Spinal cord (tissue), 10 donors: Measurements from ENCODE around the gene LSP1. TPM values are rescaled to one million over a fixed set of nuclear protein-coding genes. Genes with fewer than 3 reads are reported as not detected.

Source experiments
- DNase-seq, 6 donors: peaks; one replicate each; pipeline versions ENCODE4 v3.0.0 to v3.0.0-alpha.2; 2013 to 2015; ENCODE audit warnings: low spot score in 6 of 6, low read depth in 4 of 6
- H3K27ac ChIP-seq: one replicate; pipeline ENCODE4 v1.5.1; 2013; ENCODE audit warnings: low read depth, low read length, control low read depth
- H3K27me3 ChIP-seq: one replicate; pipeline ENCODE4 v1.6.1; 2013; ENCODE audit warnings: low read length; ENCODE audit not compliant: control insufficient read depth, insufficient read depth
- H3K36me3 ChIP-seq: one replicate; pipeline ENCODE4 v1.6.1; 2013; ENCODE audit warnings: low read length; ENCODE audit not compliant: control insufficient read depth, insufficient read depth
- H3K4me1 ChIP-seq: one replicate; pipeline ENCODE4 v1.6.1; 2013; ENCODE audit warnings: low read length; ENCODE audit not compliant: control insufficient read depth, insufficient read depth
- H3K4me3 ChIP-seq: one replicate; pipeline ENCODE4 v1.5.1; 2013; ENCODE audit warnings: low read depth, low read length, control low read depth
- H3K9me3 ChIP-seq: one replicate; pipeline ENCODE4 v1.6.1; 2013; ENCODE audit warnings: low read length; ENCODE audit not compliant: control insufficient read depth, insufficient read depth
- WGBS: methylation state at CpG from one replicate; pipeline ENCODE4 v1.1.5; 2013; ENCODE audit warnings: missing lambda C conversion rate; ENCODE audit not compliant: insufficient coverage; 5-methylcytosine and 5-hydroxymethylcytosine counted together
- polyA plus RNA-seq, 2 donors: library from polyadenylated mRNA; unstranded; fragments of 120-200 nt; gene quantifications; one replicate each; pipeline ENCODE4 v1.2.1, GENCODE V29; 2013; ENCODE audit not compliant: insufficient read length in 2 of 2
- total RNA-seq, 2 donors: library from RNA; depleted of rRNA in 1 of 2; stranded (reverse); fragments of 120-200 nt in 1 of 2; fragments of >200 nt in 1 of 2; gene quantifications; one replicate each; pipeline versions ENCODE4 v1.2.3 to v1.2.4, GENCODE V29; 2013 to 2014
- donor health status: healthy.

Gene LSP1
- total and polyA plus RNA-seq, 4 donors, result 2.1 to 10.6 (median 7.9) TPM

- Histone ChIP-seq H3K27ac (peak overlapping the region; percentile 77), H3K4me1 (peaks cover 14% of the 10 kb centered on the region), H3K36me3 (no peaks in the 10 kb centered on the region), H3K27me3 (no peaks in the 10 kb centered on the region), H3K9me3 (no peaks in the 10 kb centered on the region), H3K4me3 (no peak overlapping the region)
- no peak for DNase-seq
- WGBS, result 64% methylated on average over 20 of the region's 21 CpGs
Measured at GRCh38 chr11:1920909-1921573, 68.2 kb downstream of the LSP1 start.

- DNase-seq, result peak in 3 of 6 donors; percentile 4 to 69 (median 50)
- no peak overlapping the region for H3K4me3 ChIP-seq
- 44% methylated on average over 12 of the region's 18 CpGs for WGBS
Measured at GRCh38 chr11:1921574-1922141, 68.8 kb downstream of the LSP1 start.

GRCh38 chr11:1922481-1923081 lies 69.7 kb downstream of the LSP1 start:
- DNase-seq, result no peak
- H3K4me3 ChIP-seq, result no peak overlapping the region
- no peaks in the 10 kb centered on the region for H3K36me3 ChIP-seq
- H3K9me3 ChIP-seq, result no peaks in the 10 kb centered on the region
- WGBS, result 69% methylated on average over 5 of the region's 14 CpGs
- peaks cover 24% of the 10 kb centered on the region for H3K4me1 ChIP-seq
- no peaks in the 10 kb centered on the region for H3K27me3 ChIP-seq
- peak overlapping the region; percentile 83 for H3K27ac ChIP-seq

More at GRCh38 chr11:1921574-1922141, 68.8 kb downstream of the LSP1 start:
- Histone ChIP-seq H3K27me3 (no peaks in the 10 kb centered on the region), H3K4me1 (peaks cover 14% of the 10 kb centered on the region), H3K27ac (peak overlapping the region; percentile 83), H3K36me3 (no peaks in the 10 kb centered on the region), H3K9me3 (no peaks in the 10 kb centered on the region)

GRCh38 chr11:1923201-1923956 lies 70.5 kb downstream of the LSP1 start:
- 88% methylated on average over 12 of the region's 22 CpGs for WGBS
- no peaks in the 10 kb centered on the region for H3K27me3 ChIP-seq
- peaks cover 29% of the 10 kb centered on the region for H3K4me1 ChIP-seq
- DNase-seq, result no peak
- no peak overlapping the region for H3K27ac ChIP-seq
- H3K36me3 ChIP-seq, result no peaks in the 10 kb centered on the region
- no peak overlapping the region for H3K4me3 ChIP-seq
- no peaks in the 10 kb centered on the region for H3K9me3 ChIP-seq

GRCh38 chr11:1924181-1924580 lies 71.3 kb downstream of the LSP1 start:
- Histone ChIP-seq H3K4me3 (no peak overlapping the region), H3K9me3 (no peaks in the 10 kb centered on the region), H3K36me3 (no peaks in the 10 kb centered on the region), H3K27ac (no peak overlapping the region), H3K4me1 (peaks cover 29% of the 10 kb centered on the region), H3K27me3 (no peaks in the 10 kb centered on the region)
- 88% methylated on average over 17 of the region's 17 CpGs for WGBS
- no peak for DNase-seq

GRCh38 chr11:1924646-1925372 lies 71.9 kb downstream of the LSP1 start:
- Histone ChIP-seq H3K9me3 (no peaks in the 10 kb centered on the region), H3K4me3 (no peak overlapping the region), H3K4me1 (peaks cover 29% of the 10 kb centered on the region), H3K27ac (no peak overlapping the region), H3K27me3 (no peaks in the 10 kb centered on the region), H3K36me3 (no peaks in the 10 kb centered on the region)
- no peak for DNase-seq
- 76% methylated on average over 14 of the region's 21 CpGs for WGBS

- 91% methylated on average over 13 of the region's 23 CpGs for WGBS
- H3K4me1 ChIP-seq, result peaks cover 29% of the 10 kb centered on the region
- no peak overlapping the region for H3K27ac ChIP-seq
- no peaks in the 10 kb centered on the region for H3K36me3 ChIP-seq
- no peak overlapping the region for H3K4me3 ChIP-seq
- no peaks in the 10 kb centered on the region for H3K27me3 ChIP-seq
- DNase-seq, result no peak
- H3K9me3 ChIP-seq, result no peaks in the 10 kb centered on the region
Measured at GRCh38 chr11:1925373-1926155, 72.7 kb downstream of the LSP1 start.

- Histone ChIP-seq H3K4me1 (peaks cover 22% of the 10 kb centered on the region), H3K4me3 (no peak overlapping the region), H3K9me3 (no peaks in the 10 kb centered on the region), H3K36me3 (no peaks in the 10 kb centered on the region), H3K27me3 (no peaks in the 10 kb centered on the region), H3K27ac (peak overlapping the region; percentile 61)
- DNase-seq, result no peak
- WGBS, result 88% methylated on average over 41 of the region's 41 CpGs
Measured at GRCh38 chr11:1926156-1927025, 73.5 kb downstream of the LSP1 start.
